NCI-H526 (cell line): ENCODE results near the gene VSTM1.
A peak's percentile ranks its signal among the peaks of the same experiment; 100 is the strongest.

Experiments
- DNase-seq, 2 experiments: peaks; one replicate each; lab custom pipeline; 2025; lab: John Stamatoyannopoulos, UW

The VSTM1 gene

GRCh38 chr19:54011507-54012211, 52.0 kb downstream of the VSTM1 start:
- DNase-seq, result peak in 1 of 2 experiments; percentile 42

GRCh38 chr19:54010474-54010873, 53.2 kb downstream of the VSTM1 start:
- no peak for DNase-seq

- peak; percentile 51 to 56 for DNase-seq
These were observed 54.3 kb downstream of the VSTM1 start for GRCh38 chr19:54009440-54009839.

GRCh38 chr19:54002495-54003315, 61.0 kb downstream of the VSTM1 start:
- DNase-seq, result no peak

GRCh38 chr19:54001496-54001895, 62.2 kb downstream of the VSTM1 start:
- no peak for DNase-seq

GRCh38 chr19:53999694-54000093, 64.0 kb downstream of the VSTM1 start:
- DNase-seq, result no peak

GRCh38 chr19:53998223-53998622, 65.5 kb downstream of the VSTM1 start:
- no peak for DNase-seq

GRCh38 chr19:53994811-53995210, 68.9 kb downstream of the VSTM1 start:
- DNase-seq, result no peak

GRCh38 chr19:53993448-53993847, 70.2 kb downstream of the VSTM1 start:
- no peak for DNase-seq

- peak in 1 of 2 experiments; percentile 51 for DNase-seq
These were observed 70.9 kb downstream of the VSTM1 start for GRCh38 chr19:53992815-53993214.

- no peak for DNase-seq
These were observed 71.5 kb downstream of the VSTM1 start for GRCh38 chr19:53992211-53992610.

- DNase-seq, result peak; percentile 81 to 93
These were observed 72.2 kb downstream of the VSTM1 start, which contains the start of gene CACNG6 for GRCh38 chr19:53991224-53992113. TSS of gene CACNG6 (plus strand) at chr19:53991637. CDS start at chr19:53992878, 1,241 bp downstream.
